ENCODE results near the gene SLC10A7.

Gene SLC10A7

GRCh38 chr4:146450524-146450923 lies 71.2 kb downstream of the SLC10A7 start:
- Mint-ChIP-seq H3K9me3 (peaks cover 5% of the 10 kb centered on the region), H3K36me3 (ENCODE audit: low read depth) (peaks cover 7% of the 10 kb centered on the region), H3K4me3 (no peak overlapping the region), H3K4me1 (no peaks in the 10 kb centered on the region), H3K27me3 (ENCODE audit: low read depth) (no peaks in the 10 kb centered on the region), H3K27ac (no peak overlapping the region)
- TF ChIP-seq, protein P1, sequence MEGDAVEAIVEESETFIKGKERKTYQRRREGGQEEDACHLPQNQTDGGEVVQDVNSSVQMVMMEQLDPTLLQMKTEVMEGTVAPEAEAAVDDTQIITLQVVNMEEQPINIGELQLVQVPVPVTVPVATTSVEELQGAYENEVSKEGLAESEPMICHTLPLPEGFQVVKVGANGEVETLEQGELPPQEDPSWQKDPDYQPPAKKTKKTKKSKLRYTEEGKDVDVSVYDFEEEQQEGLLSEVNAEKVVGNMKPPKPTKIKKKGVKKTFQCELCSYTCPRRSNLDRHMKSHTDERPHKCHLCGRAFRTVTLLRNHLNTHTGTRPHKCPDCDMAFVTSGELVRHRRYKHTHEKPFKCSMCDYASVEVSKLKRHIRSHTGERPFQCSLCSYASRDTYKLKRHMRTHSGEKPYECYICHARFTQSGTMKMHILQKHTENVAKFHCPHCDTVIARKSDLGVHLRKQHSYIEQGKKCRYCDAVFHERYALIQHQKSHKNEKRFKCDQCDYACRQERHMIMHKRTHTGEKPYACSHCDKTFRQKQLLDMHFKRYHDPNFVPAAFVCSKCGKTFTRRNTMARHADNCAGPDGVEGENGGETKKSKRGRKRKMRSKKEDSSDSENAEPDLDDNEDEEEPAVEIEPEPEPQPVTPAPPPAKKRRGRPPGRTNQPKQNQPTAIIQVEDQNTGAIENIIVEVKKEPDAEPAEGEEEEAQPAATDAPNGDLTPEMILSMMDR (IDR thresholded peaks at IDR 0.05; ENCODE audit: unreplicated experiment in 3 of 3) = no peak

- H3K4me3 Mint-ChIP-seq = no peak overlapping the region
- H3K4me1 Mint-ChIP-seq = no peaks in the 10 kb centered on the region
- no peaks in the 10 kb centered on the region for H3K27me3 Mint-ChIP-seq (ENCODE audit: low read depth)
- H3K27ac Mint-ChIP-seq = no peak overlapping the region
- H3K36me3 Mint-ChIP-seq (ENCODE audit: low read depth) = peaks cover 12% of the 10 kb centered on the region
- TF ChIP-seq, protein P1 (IDR thresholded peaks at IDR 0.05; ENCODE audit: unreplicated experiment in 3 of 3) = no peak
- peaks cover 7% of the 10 kb centered on the region for H3K9me3 Mint-ChIP-seq
Observed at GRCh38 chr4:146446555-146446954, 75.2 kb downstream of the SLC10A7 start.

- H3K27ac Mint-ChIP-seq = no peak overlapping the region
- no peaks in the 10 kb centered on the region for H3K27me3 Mint-ChIP-seq (ENCODE audit: low read depth)
- peaks cover 12% of the 10 kb centered on the region for H3K36me3 Mint-ChIP-seq (ENCODE audit: low read depth)
- no peaks in the 10 kb centered on the region for H3K4me1 Mint-ChIP-seq
- peaks cover 4% of the 10 kb centered on the region for H3K9me3 Mint-ChIP-seq
- no peak overlapping the region for H3K4me3 Mint-ChIP-seq
- TF ChIP-seq, protein P1 (IDR thresholded peaks at IDR 0.05; ENCODE audit: unreplicated experiment in 3 of 3) = no peak
Observed at GRCh38 chr4:146445198-146446150, 76.3 kb downstream of the SLC10A7 start.

GRCh38 chr4:146443525-146443924 lies 78.2 kb downstream of the SLC10A7 start:
- TF ChIP-seq, protein P1 (IDR thresholded peaks at IDR 0.05; ENCODE audit: unreplicated experiment in 3 of 3) = no peak
- H3K27me3 Mint-ChIP-seq (ENCODE audit: low read depth) = no peaks in the 10 kb centered on the region

GRCh38 chr4:146442801-146443200 lies 78.9 kb downstream of the SLC10A7 start:
- Mint-ChIP-seq H3K27ac (no peak overlapping the region), H3K4me3 (no peak overlapping the region), H3K9me3 (peaks cover 4% of the 10 kb centered on the region), H3K36me3 (ENCODE audit: low read depth) (peaks cover 12% of the 10 kb centered on the region), H3K4me1 (no peaks in the 10 kb centered on the region), H3K27me3 (ENCODE audit: low read depth) (no peaks in the 10 kb centered on the region)
- TF ChIP-seq, protein P1 (IDR thresholded peaks at IDR 0.05; ENCODE audit: unreplicated experiment in 3 of 3) = no peak

More at GRCh38 chr4:146443525-146443924, 78.2 kb downstream of the SLC10A7 start:
- Mint-ChIP-seq H3K4me3 (no peak overlapping the region), H3K9me3 (peaks cover 4% of the 10 kb centered on the region), H3K4me1 (no peaks in the 10 kb centered on the region), H3K27ac (no peak overlapping the region), H3K36me3 (ENCODE audit: low read depth) (peaks cover 12% of the 10 kb centered on the region)

All from nephron (organoid).